Keratinocyte (primary cell): ENCODE results near the gene MYBPHL.

Experiments used
- EZH2 ChIP-seq: IDR thresholded peaks from one replicate; pipeline ENCODE4 v1.6.1; 2012; ENCODE audit warnings: inconsistent platforms, mild to moderate bottlenecking, low read length, moderate library complexity
- TF ChIP-seq, protein P1 (sequence below), 3 experiments: IDR thresholded peaks in 1 of 3; conservative IDR thresholded peaks in 1 of 3; optimal IDR thresholded peaks in 1 of 3; 2 replicates in 2 of 3; 3 replicates in 1 of 3; pipeline versions ENCODE3 to v1.5.1; 2011; ENCODE audit warnings: low read length in 3 of 3, mild to moderate bottlenecking in 3 of 3, moderate library complexity in 2 of 3, control low read depth in 1 of 3, inconsistent platforms in 1 of 3; ENCODE audit not compliant: insufficient read depth in 2 of 3; ENCODE audit errors: extremely low read depth in 1 of 3

GRCh38 chr1:109319114-109319513 is 12.3 kb upstream of the MYBPHL start:
- TF ChIP-seq EZH2, result no peak
- TF ChIP-seq, protein P1, sequence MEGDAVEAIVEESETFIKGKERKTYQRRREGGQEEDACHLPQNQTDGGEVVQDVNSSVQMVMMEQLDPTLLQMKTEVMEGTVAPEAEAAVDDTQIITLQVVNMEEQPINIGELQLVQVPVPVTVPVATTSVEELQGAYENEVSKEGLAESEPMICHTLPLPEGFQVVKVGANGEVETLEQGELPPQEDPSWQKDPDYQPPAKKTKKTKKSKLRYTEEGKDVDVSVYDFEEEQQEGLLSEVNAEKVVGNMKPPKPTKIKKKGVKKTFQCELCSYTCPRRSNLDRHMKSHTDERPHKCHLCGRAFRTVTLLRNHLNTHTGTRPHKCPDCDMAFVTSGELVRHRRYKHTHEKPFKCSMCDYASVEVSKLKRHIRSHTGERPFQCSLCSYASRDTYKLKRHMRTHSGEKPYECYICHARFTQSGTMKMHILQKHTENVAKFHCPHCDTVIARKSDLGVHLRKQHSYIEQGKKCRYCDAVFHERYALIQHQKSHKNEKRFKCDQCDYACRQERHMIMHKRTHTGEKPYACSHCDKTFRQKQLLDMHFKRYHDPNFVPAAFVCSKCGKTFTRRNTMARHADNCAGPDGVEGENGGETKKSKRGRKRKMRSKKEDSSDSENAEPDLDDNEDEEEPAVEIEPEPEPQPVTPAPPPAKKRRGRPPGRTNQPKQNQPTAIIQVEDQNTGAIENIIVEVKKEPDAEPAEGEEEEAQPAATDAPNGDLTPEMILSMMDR (optimal IDR thresholded peaks at IDR 0.05 in 1 of 3, IDR thresholded peaks at IDR 0.05 in 1 of 3, conservative IDR thresholded peaks at IDR 0.05 in 1 of 3; ENCODE audit: extremely low read depth in 1 of 3, insufficient read depth in 2 of 3, low read length in 3 of 3), result no peak
